ENCODE results near the gene CST4.
"Not testable (repeated sequence)": the region's sequence is repeated elsewhere in the genome, so short reads cannot be mapped to it uniquely, and the experiment has no call there.

Gene CST4

GRCh38 chr20:23640671-23641667, 47.9 kb downstream of the CST4 start:
- no peak for DNase-seq (ENCODE audit: low spot score)

GRCh38 chr20:23640018-23640601, 48.7 kb downstream of the CST4 start:
- no peak for DNase-seq (ENCODE audit: low spot score)

- DNase-seq (ENCODE audit: low spot score) = peak; percentile 22
Observed at GRCh38 chr20:23639490-23639958, 49.3 kb downstream of the CST4 start.

GRCh38 chr20:23638309-23638708, 50.5 kb downstream of the CST4 start:
- DNase-seq (ENCODE audit: low spot score) = no peak

GRCh38 chr20:23637282-23638221, 51.3 kb downstream of the CST4 start, which contains the start of gene CST3:
CST3 (minus strand) TSS chr20:23637955; CDS start chr20:23637862, 93 bp downstream.
- DNase-seq (ENCODE audit: low spot score) = peak; percentile 89

- DNase-seq (ENCODE audit: low spot score) = no peak
Observed at GRCh38 chr20:23636908-23637281, 51.9 kb downstream of the CST4 start.

- no peak for DNase-seq (ENCODE audit: low spot score)
Observed at GRCh38 chr20:23636182-23636907, 52.5 kb downstream of the CST4 start.

- not testable (repeated sequence) for DNase-seq (ENCODE audit: low spot score)
Observed at GRCh38 chr20:23635768-23636090, 53.1 kb downstream of the CST4 start.

All from LoVo (cell line).